ENCODE measurements around the gene PPP1R1B.

PPP1R1B gene

DNA sequence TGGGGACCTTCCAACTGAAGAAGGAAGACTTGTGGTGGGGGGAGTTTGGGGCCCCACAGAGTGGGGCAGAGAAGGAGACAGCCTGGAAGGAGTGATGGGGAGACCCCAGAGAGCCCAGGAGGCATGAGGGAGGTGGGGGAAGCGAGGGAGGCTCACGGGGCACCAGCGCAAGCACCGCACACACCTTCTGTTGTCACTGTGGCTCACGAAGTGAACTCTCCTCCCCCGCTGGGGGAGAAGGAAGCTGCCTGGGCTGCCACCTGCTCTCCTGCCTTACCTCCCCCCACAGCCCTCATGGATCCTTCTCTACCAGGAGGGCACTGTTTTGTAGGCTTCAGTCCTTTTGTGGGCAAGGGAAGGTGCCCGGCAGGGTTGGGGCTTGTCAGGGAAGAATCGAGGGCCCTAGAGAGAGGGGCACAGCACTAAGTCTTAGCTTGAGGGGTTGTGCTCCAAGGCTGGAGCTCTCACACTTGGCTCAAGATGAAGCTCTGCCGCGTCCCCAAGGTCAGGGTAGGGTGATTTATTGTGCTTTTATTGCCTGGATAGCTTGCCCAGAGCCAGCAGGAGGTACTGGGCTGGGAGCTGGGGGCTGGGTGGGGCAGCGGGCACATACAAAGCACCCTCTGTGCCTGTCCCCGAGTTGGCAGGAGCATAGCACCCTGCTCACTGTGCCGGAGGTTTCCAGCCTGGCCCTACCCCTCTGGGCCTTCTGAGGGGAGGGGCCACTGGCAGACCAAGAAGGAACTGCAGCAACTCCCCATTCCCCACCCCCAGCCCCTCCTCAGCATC, 5.6 kb downstream of the PPP1R1B start:
- H4K20me1 ChIP-seq (ENCODE audit: insufficient read depth, low read length, poor library complexity, severe bottlenecking): no peaks in the 10 kb centered on the region
- H3K36me3 ChIP-seq (ENCODE audit: insufficient read depth, low read length): no peaks in the 10 kb centered on the region
- H3K9me3 ChIP-seq (ENCODE audit: insufficient read depth, low read depth, low read length): no peaks in the 10 kb centered on the region
- H3K9ac ChIP-seq (ENCODE audit: low read depth, low read length, poor library complexity, severe bottlenecking): no peak overlapping the region
- no peak for TF ChIP-seq EZH2phosphoT487 (IDR thresholded peaks at IDR 0.05; ENCODE audit: borderline replicate concordance)
- TF ChIP-seq, protein P1, sequence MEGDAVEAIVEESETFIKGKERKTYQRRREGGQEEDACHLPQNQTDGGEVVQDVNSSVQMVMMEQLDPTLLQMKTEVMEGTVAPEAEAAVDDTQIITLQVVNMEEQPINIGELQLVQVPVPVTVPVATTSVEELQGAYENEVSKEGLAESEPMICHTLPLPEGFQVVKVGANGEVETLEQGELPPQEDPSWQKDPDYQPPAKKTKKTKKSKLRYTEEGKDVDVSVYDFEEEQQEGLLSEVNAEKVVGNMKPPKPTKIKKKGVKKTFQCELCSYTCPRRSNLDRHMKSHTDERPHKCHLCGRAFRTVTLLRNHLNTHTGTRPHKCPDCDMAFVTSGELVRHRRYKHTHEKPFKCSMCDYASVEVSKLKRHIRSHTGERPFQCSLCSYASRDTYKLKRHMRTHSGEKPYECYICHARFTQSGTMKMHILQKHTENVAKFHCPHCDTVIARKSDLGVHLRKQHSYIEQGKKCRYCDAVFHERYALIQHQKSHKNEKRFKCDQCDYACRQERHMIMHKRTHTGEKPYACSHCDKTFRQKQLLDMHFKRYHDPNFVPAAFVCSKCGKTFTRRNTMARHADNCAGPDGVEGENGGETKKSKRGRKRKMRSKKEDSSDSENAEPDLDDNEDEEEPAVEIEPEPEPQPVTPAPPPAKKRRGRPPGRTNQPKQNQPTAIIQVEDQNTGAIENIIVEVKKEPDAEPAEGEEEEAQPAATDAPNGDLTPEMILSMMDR (conservative IDR thresholded peaks at IDR 0.05; ENCODE audit: low read length): no peak
- no peak overlapping the region for H3K4me3 ChIP-seq (ENCODE audit: low read length, poor library complexity, severe bottlenecking)
- H3K4me2 ChIP-seq (ENCODE audit: low read depth, low read length, poor library complexity, severe bottlenecking): no peak overlapping the region
- no peaks in the 10 kb centered on the region for H3F3A ChIP-seq (ENCODE audit: low read depth)
- no peak overlapping the region for H2AFZ ChIP-seq (ENCODE audit: low read length)
- no peaks in the 10 kb centered on the region for H3K9me2 ChIP-seq (replicated peaks; ENCODE audit: low read depth, low read length)
- H3K79me2 ChIP-seq (ENCODE audit: insufficient read depth, low read length): peaks cover 2% of the 10 kb centered on the region
- H3K4me1 ChIP-seq (ENCODE audit: insufficient read depth, low read length, poor library complexity, severe bottlenecking): peaks cover 23% of the 10 kb centered on the region
- H3K27me3 ChIP-seq (ENCODE audit: insufficient read depth, low read length, poor library complexity, severe bottlenecking): no peaks in the 10 kb centered on the region

DNA sequence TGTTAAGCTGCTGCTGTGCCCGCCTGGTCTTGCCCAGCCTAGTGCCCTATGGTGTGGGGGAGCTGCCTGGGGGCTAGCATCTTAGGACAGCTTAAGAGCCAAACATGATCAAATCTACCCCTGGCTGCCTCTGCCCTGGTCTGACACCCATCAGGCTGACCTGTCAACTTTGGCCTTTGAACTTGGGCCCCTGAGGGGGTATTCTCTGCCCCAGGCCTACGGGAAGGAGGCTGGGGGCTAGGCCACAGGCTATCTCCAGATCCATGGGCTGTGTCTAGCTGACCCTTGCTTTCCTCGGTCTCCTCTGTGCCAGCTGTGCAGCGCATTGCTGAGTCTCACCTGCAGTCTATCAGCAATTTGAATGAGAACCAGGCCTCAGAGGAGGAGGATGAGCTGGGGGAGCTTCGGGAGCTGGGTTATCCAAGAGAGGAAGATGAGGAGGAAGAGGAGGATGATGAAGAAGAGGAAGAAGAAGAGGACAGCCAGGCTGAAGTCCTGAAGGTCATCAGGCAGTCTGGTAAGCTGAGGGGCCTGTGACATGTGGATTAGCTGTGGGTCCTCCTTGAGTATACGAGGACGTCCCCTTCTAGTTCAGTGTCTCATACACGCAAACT, 6.9 kb downstream of the PPP1R1B start:
- H4K20me1 ChIP-seq (ENCODE audit: insufficient read depth, low read length, poor library complexity, severe bottlenecking): peaks cover 7% of the 10 kb centered on the region
- H3K27me3 ChIP-seq (ENCODE audit: insufficient read depth, low read length, poor library complexity, severe bottlenecking): no peaks in the 10 kb centered on the region
- no peaks in the 10 kb centered on the region for H3K9me2 ChIP-seq (replicated peaks; ENCODE audit: low read depth, low read length)
- H3K4me3 ChIP-seq (ENCODE audit: low read length, poor library complexity, severe bottlenecking): no peak overlapping the region
- TF ChIP-seq, protein P1 (conservative IDR thresholded peaks at IDR 0.05; ENCODE audit: low read length): no peak
- TF ChIP-seq EZH2phosphoT487 (IDR thresholded peaks at IDR 0.05; ENCODE audit: borderline replicate concordance): no peak
- H3K9ac ChIP-seq (ENCODE audit: low read depth, low read length, poor library complexity, severe bottlenecking): no peak overlapping the region
- H3F3A ChIP-seq (ENCODE audit: low read depth): no peaks in the 10 kb centered on the region
- H3K9me3 ChIP-seq (ENCODE audit: insufficient read depth, low read depth, low read length): no peaks in the 10 kb centered on the region
- H3K36me3 ChIP-seq (ENCODE audit: insufficient read depth, low read length): no peaks in the 10 kb centered on the region
- peaks cover 35% of the 10 kb centered on the region for H3K4me1 ChIP-seq (ENCODE audit: insufficient read depth, low read length, poor library complexity, severe bottlenecking)
- peaks cover 16% of the 10 kb centered on the region for H3K79me2 ChIP-seq (ENCODE audit: insufficient read depth, low read length)
- H3K4me2 ChIP-seq (ENCODE audit: low read depth, low read length, poor library complexity, severe bottlenecking): no peak overlapping the region
- H2AFZ ChIP-seq (ENCODE audit: low read length): no peak overlapping the region

DNA sequence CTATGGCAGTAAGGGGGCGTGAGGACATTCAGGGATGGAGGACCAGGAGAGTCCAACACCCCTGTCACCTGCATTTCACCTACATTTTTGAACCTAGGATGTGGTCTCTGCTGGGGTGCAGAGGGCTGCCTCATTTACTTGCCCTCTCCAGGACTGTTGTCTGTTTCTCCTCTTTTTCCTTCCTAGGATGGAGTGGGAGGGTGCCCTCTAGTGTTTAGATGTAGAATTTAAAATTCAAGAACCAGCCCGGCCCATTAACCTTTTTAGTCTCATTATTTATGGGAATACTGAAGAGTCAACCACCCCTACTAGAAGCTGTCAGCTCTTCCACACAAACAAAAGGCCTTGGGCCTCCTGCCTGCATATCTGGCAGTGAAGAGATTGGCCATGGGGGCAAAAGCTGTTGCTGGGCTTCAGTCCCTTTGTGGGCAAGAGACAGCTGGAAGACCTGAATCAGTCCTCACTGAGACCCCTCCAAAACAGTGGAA, 7.7 kb downstream of the PPP1R1B start:
- H3K4me3 ChIP-seq (ENCODE audit: low read length, poor library complexity, severe bottlenecking): no peak overlapping the region
- no peak overlapping the region for H3K9ac ChIP-seq (ENCODE audit: low read depth, low read length, poor library complexity, severe bottlenecking)
- no peaks in the 10 kb centered on the region for H3K9me2 ChIP-seq (replicated peaks; ENCODE audit: low read depth, low read length)
- H3K36me3 ChIP-seq (ENCODE audit: insufficient read depth, low read length): no peaks in the 10 kb centered on the region
- H3F3A ChIP-seq (ENCODE audit: low read depth): no peaks in the 10 kb centered on the region
- H3K79me2 ChIP-seq (ENCODE audit: insufficient read depth, low read length): peaks cover 23% of the 10 kb centered on the region
- no peak overlapping the region for H2AFZ ChIP-seq (ENCODE audit: low read length)
- H3K4me1 ChIP-seq (ENCODE audit: insufficient read depth, low read length, poor library complexity, severe bottlenecking): peaks cover 42% of the 10 kb centered on the region
- H3K27me3 ChIP-seq (ENCODE audit: insufficient read depth, low read length, poor library complexity, severe bottlenecking): no peaks in the 10 kb centered on the region
- no peaks in the 10 kb centered on the region for H3K9me3 ChIP-seq (ENCODE audit: insufficient read depth, low read depth, low read length)
- H3K4me2 ChIP-seq (ENCODE audit: low read depth, low read length, poor library complexity, severe bottlenecking): peak overlapping the region; percentile 30
- peaks cover 14% of the 10 kb centered on the region for H4K20me1 ChIP-seq (ENCODE audit: insufficient read depth, low read length, poor library complexity, severe bottlenecking)
- no peak for TF ChIP-seq EZH2phosphoT487 (IDR thresholded peaks at IDR 0.05; ENCODE audit: borderline replicate concordance)
- TF ChIP-seq, protein P1 (conservative IDR thresholded peaks at IDR 0.05; ENCODE audit: low read length): peak; percentile 87

Data from Loucy (cell line).